Dendritic cell treated with granulocyte-macrophage colony-stimulating factor and Interleukin-4, amounts not matched to agents 40 ng/mL and 50 ng/mL, for 4 days (primary cell): ENCODE data around the gene SLC52A1.
"Not testable (repeated sequence)": the region's sequence is repeated elsewhere in the genome, so short reads cannot be mapped to it uniquely, and the experiment has no call there.

ENCODE experiments used
- H3K27ac Mint-ChIP-seq: one replicate; pipeline ENCODE4 v1.8.0; 2022; ENCODE audit warnings: mild to moderate bottlenecking, mixed read lengths
- H3K27me3 Mint-ChIP-seq: one replicate; pipeline ENCODE4 v1.8.0; 2022; ENCODE audit warnings: mild to moderate bottlenecking, mixed read lengths
- H3K36me3 Mint-ChIP-seq: one replicate; pipeline ENCODE4 v1.8.0; 2022; ENCODE audit warnings: low read depth, mixed read lengths
- H3K4me1 Mint-ChIP-seq: one replicate; pipeline ENCODE4 v1.8.0; 2022; ENCODE audit warnings: low read depth, mixed read lengths
- H3K4me3 Mint-ChIP-seq: one replicate; pipeline ENCODE4 v1.8.0; 2022; ENCODE audit warnings: mild to moderate bottlenecking, moderate library complexity, mixed read lengths
- H3K9me3 Mint-ChIP-seq: one replicate; pipeline ENCODE4 v1.8.0; 2022; ENCODE audit warnings: mixed read lengths
- intact Hi-C: fragments of 100-400 bp; cut with micrococcal nuclease; formaldehyde crosslinking; loops from one replicate; pipeline ENCODE4 v1.15.0; 2022

Gene SLC52A1

GRCh38 chr17:5044630-5045029 lies 9.4 kb upstream of the SLC52A1 start:
- H3K4me3 Mint-ChIP-seq, result no peak overlapping the region
- no peaks in the 10 kb centered on the region for H3K9me3 Mint-ChIP-seq
- H3K4me1 Mint-ChIP-seq, result peaks cover 6% of the 10 kb centered on the region
- H3K36me3 Mint-ChIP-seq, result no peaks in the 10 kb centered on the region
- peaks cover 31% of the 10 kb centered on the region for H3K27me3 Mint-ChIP-seq
- no peak overlapping the region for H3K27ac Mint-ChIP-seq
- intact Hi-C loops, result no loop called here

DNA sequence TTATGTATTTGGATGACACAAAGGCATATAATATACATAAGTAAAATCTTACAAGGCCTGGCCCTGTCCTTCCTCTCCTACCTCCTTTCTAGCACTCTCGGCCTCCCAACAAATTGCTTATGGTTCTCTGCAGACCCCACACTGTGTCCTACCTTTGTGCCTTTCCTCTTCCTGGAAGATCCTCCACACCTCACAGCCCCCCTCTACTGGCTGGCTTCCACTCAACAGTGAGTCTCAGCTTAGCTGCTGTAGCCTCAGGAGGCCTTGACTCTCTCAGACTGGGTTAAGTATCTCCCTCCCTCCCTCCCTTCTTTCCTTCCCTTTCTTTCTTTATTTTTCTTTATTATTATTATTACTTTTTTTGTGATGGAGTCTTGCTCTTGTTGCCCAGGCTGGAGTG lies 8.3 kb upstream of the SLC52A1 start:
- peaks cover 6% of the 10 kb centered on the region for H3K4me1 Mint-ChIP-seq
- H3K27me3 Mint-ChIP-seq, result peaks cover 30% of the 10 kb centered on the region
- H3K27ac Mint-ChIP-seq, result no peak overlapping the region
- intact Hi-C loops, result no loop called here
- no peaks in the 10 kb centered on the region for H3K9me3 Mint-ChIP-seq
- H3K36me3 Mint-ChIP-seq, result no peaks in the 10 kb centered on the region
- H3K4me3 Mint-ChIP-seq, result no peak overlapping the region

DNA sequence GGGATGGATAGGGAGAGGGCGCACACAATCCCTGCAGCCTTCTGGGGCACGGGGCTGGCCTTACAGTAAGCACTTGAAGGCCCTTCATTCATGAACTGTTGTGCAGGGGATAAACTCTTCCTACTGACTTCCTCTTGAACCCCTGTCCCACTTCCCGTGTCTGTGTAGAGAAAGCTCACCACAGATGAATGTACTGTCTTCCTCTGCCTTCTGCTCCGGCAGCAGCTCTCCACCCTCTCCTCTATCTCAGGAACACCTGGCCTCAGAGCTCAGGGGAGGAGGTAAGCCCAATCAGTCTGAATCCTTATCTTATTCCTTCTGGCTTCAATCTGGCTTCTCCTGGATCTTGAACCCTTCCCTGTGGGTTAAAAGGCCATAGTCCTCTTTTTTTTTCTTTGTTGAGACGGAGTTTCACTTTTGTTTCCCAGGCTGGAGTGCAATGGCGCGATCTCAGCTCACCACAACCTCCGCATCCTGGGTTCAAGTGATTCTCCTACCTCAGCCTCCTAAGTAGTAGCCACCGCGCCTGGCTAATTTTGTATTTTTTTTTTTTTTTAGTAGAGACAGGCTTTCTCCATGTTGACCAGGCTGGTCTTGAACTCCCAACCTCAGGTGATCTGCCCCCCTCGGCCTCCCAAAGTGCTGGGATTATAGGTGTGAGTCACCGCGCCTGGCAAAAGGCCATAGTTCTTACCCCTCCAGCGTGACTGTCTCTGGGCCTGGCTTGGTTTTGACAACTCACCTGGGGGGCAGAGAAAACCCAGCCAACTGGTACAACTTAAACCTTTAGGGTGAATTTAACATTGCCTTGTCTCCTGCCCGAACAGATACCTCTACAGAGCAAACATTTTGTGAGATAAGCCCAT lies 7.2 kb upstream of the SLC52A1 start:
- Mint-ChIP-seq H3K36me3 (no peaks in the 10 kb centered on the region), H3K27me3 (peaks cover 36% of the 10 kb centered on the region), H3K4me1 (peaks cover 6% of the 10 kb centered on the region), H3K4me3 (no peak overlapping the region), H3K27ac (peak overlapping the region; percentile 45), H3K9me3 (no peaks in the 10 kb centered on the region)
- intact Hi-C loops, result no loop called here

DNA sequence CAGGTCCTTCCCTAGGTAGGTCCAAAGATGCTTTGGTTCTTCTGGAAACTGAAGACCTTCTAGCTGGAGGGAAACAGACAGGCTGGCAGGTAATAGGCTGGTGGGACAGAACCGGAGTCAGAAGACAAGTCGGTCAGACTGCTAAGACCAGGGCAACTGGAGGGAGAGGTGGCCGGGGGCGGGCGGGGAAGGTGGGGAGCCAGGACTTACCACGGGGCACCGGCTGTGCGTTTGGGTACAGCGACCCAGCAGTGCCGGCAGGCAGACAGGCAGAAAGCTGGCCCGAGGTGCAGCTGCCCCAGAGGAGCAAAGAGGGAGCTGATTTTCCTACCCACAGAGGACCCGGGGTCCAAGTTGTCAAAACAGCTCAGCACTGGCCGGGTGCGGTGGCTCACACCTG lies 575 bp downstream of the SLC52A1 start:
- Mint-ChIP-seq H3K36me3 (no peaks in the 10 kb centered on the region), H3K4me1 (peaks cover 44% of the 10 kb centered on the region), H3K27me3 (peaks cover 41% of the 10 kb centered on the region), H3K27ac (no peak overlapping the region), H3K4me3 (no peak overlapping the region), H3K9me3 (no peaks in the 10 kb centered on the region)
- intact Hi-C loops, result loop anchor here (5.0 kb wide), 1 partner anchor 47 kb away; the partner anchor contains the start of gene CAMTA2

GRCh38 chr17:5034063-5034462 lies 1.2 kb downstream of the SLC52A1 start:
- Mint-ChIP-seq H3K36me3 (no peaks in the 10 kb centered on the region), H3K4me3 (no peak overlapping the region), H3K27ac (peak overlapping the region; percentile 38), H3K27me3 (peaks cover 39% of the 10 kb centered on the region), H3K9me3 (no peaks in the 10 kb centered on the region), H3K4me1 (peaks cover 47% of the 10 kb centered on the region)
- intact Hi-C loops, result loop anchor here (5.0 kb wide), 1 partner anchor 47 kb away; the partner anchor contains the start of gene CAMTA2

- no peaks in the 10 kb centered on the region for H3K36me3 Mint-ChIP-seq
- H3K4me1 Mint-ChIP-seq, result peaks cover 47% of the 10 kb centered on the region
- no peaks in the 10 kb centered on the region for H3K9me3 Mint-ChIP-seq
- peak overlapping the region; percentile 97 for H3K27ac Mint-ChIP-seq
- peaks cover 39% of the 10 kb centered on the region for H3K27me3 Mint-ChIP-seq
- H3K4me3 Mint-ChIP-seq, result no peak overlapping the region
- intact Hi-C loops, result loop anchor here (5.0 kb wide), 1 partner anchor 46 kb away; the partner anchor contains the start of gene CAMTA2
These were observed 1.7 kb downstream of the SLC52A1 start for GRCh38 chr17:5033352-5034015.

GRCh38 chr17:5032865-5033264 lies 2.4 kb downstream of the SLC52A1 start:
- Mint-ChIP-seq H3K4me1 (peaks cover 52% of the 10 kb centered on the region), H3K9me3 (no peaks in the 10 kb centered on the region), H3K27ac (peak overlapping the region; percentile 97), H3K36me3 (no peaks in the 10 kb centered on the region), H3K4me3 (no peak overlapping the region), H3K27me3 (peaks cover 36% of the 10 kb centered on the region)
- intact Hi-C loops, result loop anchor here (5.0 kb wide), 1 partner anchor 46 kb away; the partner anchor contains the start of gene CAMTA2

DNA sequence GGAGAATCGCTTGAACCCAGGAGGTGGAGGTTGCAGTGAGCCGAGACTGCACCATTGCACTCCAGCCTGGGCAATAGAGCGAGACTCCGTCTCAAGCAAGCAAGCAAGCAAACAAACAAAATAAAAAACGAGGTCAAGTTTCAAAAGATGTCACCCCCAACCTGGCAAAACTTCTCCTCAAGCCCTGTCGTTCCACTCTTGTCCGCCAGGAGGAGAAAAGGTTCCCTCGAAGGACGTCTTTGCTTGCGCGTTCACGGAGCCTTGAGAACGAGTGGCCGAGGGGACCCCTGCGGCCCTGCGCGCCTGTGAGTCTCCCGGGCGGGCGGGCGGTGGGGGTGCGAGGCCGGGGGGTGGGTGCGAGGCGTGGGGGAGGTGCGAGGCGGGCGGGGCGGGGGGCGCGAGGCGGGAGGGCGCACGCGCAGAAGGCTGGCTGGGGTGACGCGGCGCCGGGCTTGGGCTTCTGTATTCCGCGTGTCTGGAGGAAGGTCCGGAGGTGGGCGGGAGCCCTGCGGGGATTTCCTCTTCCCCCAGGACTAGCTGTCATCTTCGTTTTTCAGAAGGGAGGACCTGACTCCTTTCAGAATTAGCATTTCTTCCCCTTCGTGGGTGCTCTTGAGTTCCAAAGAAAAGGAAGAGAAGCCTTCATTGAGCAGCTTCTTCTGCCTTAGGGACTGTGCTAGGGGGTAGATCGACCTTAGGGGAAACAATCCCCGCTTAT lies 3.7 kb downstream of the SLC52A1 start:
- Mint-ChIP-seq H3K4me3 (peak overlapping the region; percentile 72), H3K27ac (peak overlapping the region; percentile 97), H3K36me3 (no peaks in the 10 kb centered on the region), H3K4me1 (peaks cover 54% of the 10 kb centered on the region), H3K9me3 (no peaks in the 10 kb centered on the region), H3K27me3 (peaks cover 23% of the 10 kb centered on the region)
- intact Hi-C loops, result loop anchor here (1.0 to 5.0 kb wide), 2 partner anchors 31 to 44 kb away; partner anchors contain the start of gene CAMTA2

- peak overlapping the region; percentile 97 for H3K27ac Mint-ChIP-seq
- not testable (repeated sequence) for H3K4me3 Mint-ChIP-seq, H3K36me3 Mint-ChIP-seq, H3K9me3 Mint-ChIP-seq
- peaks cover 16% of the 10 kb centered on the region for H3K27me3 Mint-ChIP-seq
- H3K4me1 Mint-ChIP-seq, result peaks cover 54% of the 10 kb centered on the region
- intact Hi-C loops, result loop anchor here (5.0 kb wide), 1 partner anchor 43 kb away; the partner anchor contains the start of gene CAMTA2
These were observed 5.1 kb downstream of the SLC52A1 start for GRCh38 chr17:5030168-5030567.

DNA sequence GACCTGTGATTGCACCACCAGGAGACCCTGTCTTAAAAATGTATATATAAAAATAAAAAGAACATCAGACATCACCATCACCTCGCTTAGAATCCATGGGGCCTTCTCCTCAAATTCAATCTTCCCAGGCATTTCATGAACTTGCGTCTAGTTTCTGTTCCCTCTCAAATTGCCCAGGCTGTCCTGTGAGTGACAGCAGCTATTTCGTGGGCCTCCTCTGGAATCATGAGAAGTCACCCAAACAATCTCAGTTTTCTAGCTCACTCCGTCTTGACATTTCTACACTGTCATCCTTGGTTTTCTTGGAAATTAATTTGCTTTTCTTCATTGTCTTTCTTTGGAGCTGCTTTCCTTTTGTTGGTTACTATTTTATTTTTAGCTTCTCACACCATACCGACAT lies 7.3 kb downstream of the SLC52A1 start:
- intact Hi-C loops, result no loop called here
- H3K4me3 Mint-ChIP-seq, result no peak overlapping the region
- H3K27ac Mint-ChIP-seq, result peak overlapping the region; percentile 16
- H3K27me3 Mint-ChIP-seq, result peaks cover 3% of the 10 kb centered on the region
- H3K36me3 Mint-ChIP-seq, result peaks cover 23% of the 10 kb centered on the region
- H3K4me1 Mint-ChIP-seq, result peaks cover 55% of the 10 kb centered on the region
- no peaks in the 10 kb centered on the region for H3K9me3 Mint-ChIP-seq

DNA sequence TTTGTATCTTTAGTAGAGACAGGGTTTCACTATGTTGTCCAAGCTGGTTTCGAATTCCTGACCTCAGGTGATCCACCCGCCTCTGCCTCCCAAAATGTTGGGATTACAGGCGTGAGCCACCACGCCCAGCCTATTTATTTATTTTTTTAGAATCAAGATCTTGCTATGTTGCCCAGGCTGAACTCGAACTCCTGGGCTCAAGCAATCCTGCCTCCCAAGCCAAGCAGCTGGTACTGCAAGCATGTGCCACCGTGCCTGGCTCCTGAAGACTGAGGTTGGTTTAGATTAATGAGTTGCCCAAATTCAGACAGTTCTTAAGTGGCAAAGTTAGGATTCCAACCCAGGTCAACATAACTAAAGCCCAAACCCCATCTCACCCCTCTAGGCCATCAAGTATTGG lies 7.9 kb downstream of the SLC52A1 start:
- intact Hi-C loops, result no loop called here
- H3K27me3 Mint-ChIP-seq, result peaks cover 3% of the 10 kb centered on the region
- H3K4me1 Mint-ChIP-seq, result peaks cover 49% of the 10 kb centered on the region
- no peaks in the 10 kb centered on the region for H3K9me3 Mint-ChIP-seq
- H3K27ac Mint-ChIP-seq, result no peak overlapping the region
- H3K36me3 Mint-ChIP-seq, result peaks cover 29% of the 10 kb centered on the region
- no peak overlapping the region for H3K4me3 Mint-ChIP-seq

DNA sequence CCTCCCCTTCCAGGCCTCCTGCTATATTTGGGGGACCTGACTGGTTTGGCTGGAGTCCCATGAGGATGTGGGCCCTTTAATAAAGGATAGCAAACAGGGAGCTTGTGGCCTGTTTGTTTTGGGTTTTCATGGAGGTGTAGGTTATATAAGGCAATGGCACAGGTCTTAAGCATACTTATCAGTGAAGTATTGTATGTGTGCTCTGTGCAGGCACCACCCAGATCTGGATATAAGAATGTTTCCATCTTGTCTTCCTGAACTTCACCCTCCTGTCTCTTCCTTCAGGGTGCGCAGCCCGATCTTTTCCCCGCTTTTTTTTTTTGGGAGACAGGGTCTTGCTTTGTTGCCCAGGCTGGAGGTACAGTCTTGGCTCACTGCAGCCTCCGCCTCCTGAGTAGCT lies 10.6 kb downstream of the SLC52A1 start:
- intact Hi-C loops, result no loop called here
- H3K27ac Mint-ChIP-seq, result peak overlapping the region; percentile 55
- peaks cover 34% of the 10 kb centered on the region for H3K4me1 Mint-ChIP-seq
- no peaks in the 10 kb centered on the region for H3K9me3 Mint-ChIP-seq
- H3K27me3 Mint-ChIP-seq, result peaks cover 3% of the 10 kb centered on the region
- H3K36me3 Mint-ChIP-seq, result peaks cover 56% of the 10 kb centered on the region
- H3K4me3 Mint-ChIP-seq, result no peak overlapping the region

- H3K4me3 Mint-ChIP-seq, result no peak overlapping the region
- no peak overlapping the region for H3K27ac Mint-ChIP-seq
- peaks cover 3% of the 10 kb centered on the region for H3K27me3 Mint-ChIP-seq
- H3K36me3 Mint-ChIP-seq, result peaks cover 65% of the 10 kb centered on the region
- no peaks in the 10 kb centered on the region for H3K9me3 Mint-ChIP-seq
- intact Hi-C loops, result no loop called here
- peaks cover 41% of the 10 kb centered on the region for H3K4me1 Mint-ChIP-seq
These were observed 11.6 kb downstream of the SLC52A1 start for GRCh38 chr17:5023588-5024147.
